DND-41 (cell line): ENCODE results near the gene INTU.

Experiments used
- EZH2 ChIP-seq: IDR thresholded peaks from 3 replicates; pipeline ENCODE4 v1.6.1; 2012; ENCODE audit warnings: borderline replicate concordance, low read depth, mild to moderate bottlenecking, moderate library complexity, low read length, inconsistent platforms; ENCODE audit not compliant: severe bottlenecking
- TF ChIP-seq, protein P1 (sequence below): IDR thresholded peaks from 2 replicates; pipeline ENCODE4 v1.5.1; 2012; ENCODE audit warnings: borderline replicate concordance, low read length, moderate library complexity, mild to moderate bottlenecking; ENCODE audit not compliant: poor library complexity, severe bottlenecking; ENCODE audit errors: extremely low read depth

GRCh38 chr4:127667116-127667515 lies 34.4 kb downstream of the INTU start:
- TF ChIP-seq, protein P1, sequence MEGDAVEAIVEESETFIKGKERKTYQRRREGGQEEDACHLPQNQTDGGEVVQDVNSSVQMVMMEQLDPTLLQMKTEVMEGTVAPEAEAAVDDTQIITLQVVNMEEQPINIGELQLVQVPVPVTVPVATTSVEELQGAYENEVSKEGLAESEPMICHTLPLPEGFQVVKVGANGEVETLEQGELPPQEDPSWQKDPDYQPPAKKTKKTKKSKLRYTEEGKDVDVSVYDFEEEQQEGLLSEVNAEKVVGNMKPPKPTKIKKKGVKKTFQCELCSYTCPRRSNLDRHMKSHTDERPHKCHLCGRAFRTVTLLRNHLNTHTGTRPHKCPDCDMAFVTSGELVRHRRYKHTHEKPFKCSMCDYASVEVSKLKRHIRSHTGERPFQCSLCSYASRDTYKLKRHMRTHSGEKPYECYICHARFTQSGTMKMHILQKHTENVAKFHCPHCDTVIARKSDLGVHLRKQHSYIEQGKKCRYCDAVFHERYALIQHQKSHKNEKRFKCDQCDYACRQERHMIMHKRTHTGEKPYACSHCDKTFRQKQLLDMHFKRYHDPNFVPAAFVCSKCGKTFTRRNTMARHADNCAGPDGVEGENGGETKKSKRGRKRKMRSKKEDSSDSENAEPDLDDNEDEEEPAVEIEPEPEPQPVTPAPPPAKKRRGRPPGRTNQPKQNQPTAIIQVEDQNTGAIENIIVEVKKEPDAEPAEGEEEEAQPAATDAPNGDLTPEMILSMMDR = no peak
- no peak for TF ChIP-seq EZH2
